ENCODE measurements around the gene ALB.

Gene ALB

DNA sequence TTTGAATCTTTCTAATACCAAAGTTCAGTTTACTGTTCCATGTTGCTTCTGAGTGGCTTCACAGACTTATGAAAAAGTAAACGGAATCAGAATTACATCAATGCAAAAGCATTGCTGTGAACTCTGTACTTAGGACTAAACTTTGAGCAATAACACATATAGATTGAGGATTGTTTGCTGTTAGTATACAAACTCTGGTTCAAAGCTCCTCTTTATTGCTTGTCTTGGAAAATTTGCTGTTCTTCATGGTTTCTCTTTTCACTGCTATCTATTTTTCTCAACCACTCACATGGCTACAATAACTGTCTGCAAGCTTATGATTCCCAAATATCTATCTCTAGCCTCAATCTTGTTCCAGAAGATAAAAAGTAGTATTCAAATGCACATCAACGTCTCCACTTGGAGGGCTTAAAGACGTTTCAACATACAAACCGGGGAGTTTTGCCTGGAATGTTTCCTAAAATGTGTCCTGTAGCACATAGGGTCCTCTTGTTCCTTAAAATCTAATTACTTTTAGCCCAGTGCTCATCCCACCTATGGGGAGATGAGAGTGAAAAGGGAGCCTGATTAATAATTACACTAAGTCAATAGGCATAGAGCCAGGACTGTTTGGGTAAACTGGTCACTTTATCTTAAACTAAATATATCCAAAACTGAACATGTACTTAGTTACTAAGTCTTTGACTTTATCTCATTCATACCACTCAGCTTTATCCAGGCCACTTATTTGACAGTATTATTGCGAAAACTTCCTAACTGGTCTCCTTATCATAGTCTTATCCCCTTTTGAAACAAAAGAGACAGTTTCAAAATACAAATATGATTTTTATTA lies 28.3 kb downstream of the ALB start:
- DNase-seq (ENCODE audit: low spot score): no peak

DNA sequence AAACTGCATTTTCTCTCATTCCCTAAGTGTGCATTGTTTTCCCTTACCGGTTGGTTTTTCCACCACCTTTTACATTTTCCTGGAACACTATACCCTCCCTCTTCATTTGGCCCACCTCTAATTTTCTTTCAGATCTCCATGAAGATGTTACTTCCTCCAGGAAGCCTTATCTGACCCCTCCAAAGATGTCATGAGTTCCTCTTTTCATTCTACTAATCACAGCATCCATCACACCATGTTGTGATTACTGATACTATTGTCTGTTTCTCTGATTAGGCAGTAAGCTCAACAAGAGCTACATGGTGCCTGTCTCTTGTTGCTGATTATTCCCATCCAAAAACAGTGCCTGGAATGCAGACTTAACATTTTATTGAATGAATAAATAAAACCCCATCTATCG lies 29.1 kb downstream of the ALB start:
- DNase-seq (ENCODE audit: low spot score): no peak

DNA sequence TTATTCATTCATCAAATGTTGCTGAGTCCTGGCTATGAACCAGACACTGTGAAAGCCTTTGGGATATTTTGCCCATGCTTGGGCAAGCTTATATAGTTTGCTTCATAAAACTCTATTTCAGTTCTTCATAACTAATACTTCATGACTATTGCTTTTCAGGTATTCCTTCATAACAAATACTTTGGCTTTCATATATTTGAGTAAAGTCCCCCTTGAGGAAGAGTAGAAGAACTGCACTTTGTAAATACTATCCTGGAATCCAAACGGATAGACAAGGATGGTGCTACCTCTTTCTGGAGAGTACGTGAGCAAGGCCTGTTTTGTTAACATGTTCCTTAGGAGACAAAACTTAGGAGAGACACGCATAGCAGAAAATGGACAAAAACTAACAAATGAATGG lies 30.2 kb downstream of the ALB start:
- DNase-seq (ENCODE audit: low spot score): peak; percentile 6

DNA sequence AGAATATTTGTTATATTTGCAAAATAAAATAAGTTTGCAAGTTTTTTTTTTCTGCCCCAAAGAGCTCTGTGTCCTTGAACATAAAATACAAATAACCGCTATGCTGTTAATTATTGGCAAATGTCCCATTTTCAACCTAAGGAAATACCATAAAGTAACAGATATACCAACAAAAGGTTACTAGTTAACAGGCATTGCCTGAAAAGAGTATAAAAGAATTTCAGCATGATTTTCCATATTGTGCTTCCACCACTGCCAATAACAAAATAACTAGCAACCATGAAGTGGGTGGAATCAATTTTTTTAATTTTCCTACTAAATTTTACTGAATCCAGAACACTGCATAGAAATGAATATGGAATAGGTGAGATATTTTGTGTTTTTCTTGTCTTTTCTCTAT lies 31.9 kb downstream of the ALB start, which contains the start of gene AFP:
TSS of gene AFP (plus strand) at position 238 of the 400 bp plus-strand sequence. CDS start at position 280, 42 bp downstream.
- no peak for DNase-seq (ENCODE audit: low spot score)

DNA sequence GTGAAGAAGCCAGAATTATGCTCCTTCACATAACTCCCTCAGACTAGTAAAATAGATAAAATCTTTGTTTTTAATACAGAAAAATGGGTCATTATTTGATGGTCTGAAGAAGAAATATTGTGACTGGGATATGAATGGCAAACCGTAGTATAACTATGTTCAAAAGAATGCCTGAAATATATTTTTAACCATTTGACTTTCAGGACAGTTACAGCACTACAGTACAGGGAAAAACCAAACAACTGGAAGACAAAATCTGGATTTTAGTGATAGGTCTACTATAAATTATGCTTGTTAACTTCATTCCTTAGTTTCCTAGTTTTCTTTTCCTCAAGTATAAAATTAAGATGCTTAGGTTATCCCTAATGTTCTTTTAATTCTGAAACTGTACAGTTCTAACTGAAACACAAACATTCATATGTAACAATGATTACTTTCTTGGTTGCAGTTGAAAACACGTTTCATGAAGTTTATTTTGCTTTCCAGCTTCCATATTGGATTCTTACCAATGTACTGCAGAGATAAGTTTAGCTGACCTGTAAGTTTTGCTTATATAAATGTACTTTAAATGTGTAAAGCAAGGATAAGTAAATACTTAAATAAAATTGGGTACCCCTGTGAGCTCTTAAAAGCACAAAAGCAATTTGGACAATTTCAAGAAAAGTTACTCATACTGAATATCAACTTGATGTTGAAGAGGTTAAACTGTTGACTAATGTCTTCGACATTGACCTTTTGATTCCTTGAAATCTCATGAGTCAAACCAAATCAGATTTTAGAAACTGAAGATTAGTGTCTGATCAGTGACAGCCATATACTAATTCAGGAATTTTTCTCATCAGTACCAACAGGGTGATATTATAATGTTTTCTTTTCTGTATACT lies 32.8 kb downstream of the ALB start:
- DNase-seq (ENCODE audit: low spot score): no peak

DNA sequence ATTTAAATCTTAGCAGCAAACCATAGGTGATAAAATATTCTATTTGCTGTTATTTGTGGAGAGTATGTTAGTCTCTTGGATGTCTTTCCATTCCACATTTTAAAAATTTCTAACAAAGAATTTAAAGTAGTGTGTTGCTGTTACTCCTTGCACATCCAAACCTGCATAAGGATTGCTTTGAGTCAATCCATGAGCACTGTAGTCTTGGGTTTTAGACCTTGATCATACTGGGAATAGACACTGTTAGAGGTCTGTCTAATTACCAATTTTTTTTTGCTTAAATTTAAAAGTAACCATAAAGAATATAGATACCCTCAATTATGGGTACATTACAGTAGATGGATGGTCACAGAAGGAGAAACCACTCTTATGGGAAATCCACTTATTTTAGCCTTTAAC lies 33.5 kb downstream of the ALB start:
- DNase-seq (ENCODE audit: low spot score): no peak

DNA sequence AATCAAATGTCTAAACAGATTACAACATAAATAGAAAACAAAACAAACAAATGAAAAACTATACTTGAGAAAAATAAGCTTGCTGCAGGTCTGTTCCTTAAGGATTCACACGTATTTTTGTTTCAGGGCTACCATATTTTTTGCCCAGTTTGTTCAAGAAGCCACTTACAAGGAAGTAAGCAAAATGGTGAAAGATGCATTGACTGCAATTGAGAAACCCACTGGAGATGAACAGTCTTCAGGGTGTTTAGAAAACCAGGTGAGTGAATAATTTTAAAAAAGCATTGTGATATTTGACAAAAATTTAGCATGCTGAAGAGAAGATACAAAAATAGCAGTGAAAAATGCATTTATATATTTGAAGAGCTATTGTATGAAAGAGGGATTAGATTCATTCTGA lies 34.0 kb downstream of the ALB start:
- no peak for DNase-seq (ENCODE audit: low spot score)

DNA sequence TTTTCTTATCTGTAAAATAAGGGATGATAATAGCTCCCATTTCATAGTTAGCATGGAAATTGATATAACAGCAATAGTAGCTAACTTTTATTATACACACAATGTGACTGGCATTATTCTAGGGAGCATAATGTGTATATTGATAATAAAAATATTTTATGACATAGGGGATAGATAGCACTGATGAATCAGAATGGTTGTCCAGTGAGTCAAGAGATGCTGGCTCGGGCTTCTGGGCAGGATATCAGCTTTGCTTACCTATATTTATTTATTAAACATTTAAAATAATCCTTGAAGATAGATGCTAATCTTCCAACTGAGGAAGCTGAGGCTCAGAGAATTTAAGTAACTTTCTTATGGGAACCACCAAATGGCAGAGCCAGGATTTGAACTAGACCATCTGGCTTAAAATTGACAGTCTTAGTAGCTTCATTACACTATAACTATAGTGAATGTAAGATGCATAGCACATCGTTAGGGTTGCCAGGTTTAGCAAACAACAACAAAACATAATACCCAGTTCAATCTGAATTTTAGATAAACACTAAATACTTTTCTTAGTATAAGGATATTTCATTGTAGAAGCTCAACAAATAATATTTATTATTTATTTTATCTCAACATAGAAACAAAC lies 34.6 kb downstream of the ALB start:
- no peak for DNase-seq (ENCODE audit: low spot score)

DNA sequence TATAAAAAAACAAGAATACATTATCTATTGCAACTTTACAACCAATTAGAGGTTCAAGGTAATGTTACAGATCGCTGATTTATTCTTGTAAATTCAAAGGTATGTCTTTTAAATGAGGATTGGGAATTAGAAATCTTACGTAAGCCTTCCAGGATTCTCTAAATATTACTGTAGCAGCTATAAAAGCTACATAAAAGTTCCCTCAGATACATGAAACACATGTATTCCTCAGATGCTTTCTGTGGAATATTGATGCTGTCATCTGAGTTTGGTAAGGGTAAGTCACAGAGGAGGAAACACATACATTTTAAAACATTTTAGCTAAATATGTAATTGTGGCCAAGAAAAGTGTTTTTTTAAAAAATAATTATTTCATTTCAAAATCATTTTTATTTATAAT lies 35.4 kb downstream of the ALB start:
- DNase-seq (ENCODE audit: low spot score): no peak

DNA sequence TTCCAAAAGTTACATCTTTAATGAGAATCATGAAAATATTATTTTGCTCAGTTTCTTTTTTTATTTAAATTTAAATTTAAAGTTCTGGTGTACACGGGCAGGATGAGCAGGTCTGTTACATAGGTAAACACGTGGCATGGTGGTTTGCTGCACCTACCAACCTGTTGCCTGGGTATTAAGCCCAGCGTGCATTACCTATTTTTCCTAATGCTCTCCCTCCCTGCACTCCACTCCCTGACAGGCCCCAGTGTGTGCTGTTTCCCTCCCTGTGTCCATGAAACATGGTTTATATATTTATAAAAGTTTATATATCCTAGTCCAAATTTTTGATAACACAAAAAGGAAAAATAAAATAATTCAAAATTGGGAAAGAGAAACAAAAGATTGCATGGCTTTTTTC lies 35.9 kb downstream of the ALB start:
- no peak for DNase-seq (ENCODE audit: low spot score)

DNA sequence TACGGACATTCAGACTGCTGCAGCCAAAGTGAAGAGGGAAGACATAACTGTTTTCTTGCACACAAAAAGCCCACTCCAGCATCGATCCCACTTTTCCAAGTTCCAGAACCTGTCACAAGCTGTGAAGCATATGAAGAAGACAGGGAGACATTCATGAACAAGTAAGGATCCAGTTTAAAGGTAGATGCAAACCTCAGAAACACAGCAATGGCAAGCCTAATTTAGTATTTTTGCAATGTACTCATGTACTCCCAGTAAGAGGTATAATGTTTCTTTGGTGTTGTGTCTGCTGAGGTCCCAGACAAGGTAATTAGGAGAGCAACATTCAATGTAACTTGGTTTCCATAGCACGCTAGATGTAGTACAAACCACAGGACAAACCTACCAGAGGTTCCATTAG lies 36.6 kb downstream of the ALB start:
- DNase-seq (ENCODE audit: low spot score): no peak

DNA sequence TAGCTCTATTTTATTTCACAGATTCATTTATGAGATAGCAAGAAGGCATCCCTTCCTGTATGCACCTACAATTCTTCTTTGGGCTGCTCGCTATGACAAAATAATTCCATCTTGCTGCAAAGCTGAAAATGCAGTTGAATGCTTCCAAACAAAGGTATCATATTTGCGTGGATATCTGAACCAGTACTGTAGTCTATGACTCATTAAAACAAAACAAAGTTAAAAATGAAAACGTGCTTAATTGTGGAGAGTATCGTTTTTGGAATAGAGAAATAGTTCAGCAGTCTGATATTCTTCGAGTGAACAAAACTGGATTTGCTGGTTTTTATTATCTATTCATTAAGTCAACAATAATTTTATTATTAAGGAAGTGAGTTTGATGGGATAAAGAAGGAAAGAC lies 38.2 kb downstream of the ALB start:
- no peak for DNase-seq (ENCODE audit: low spot score)

DNA sequence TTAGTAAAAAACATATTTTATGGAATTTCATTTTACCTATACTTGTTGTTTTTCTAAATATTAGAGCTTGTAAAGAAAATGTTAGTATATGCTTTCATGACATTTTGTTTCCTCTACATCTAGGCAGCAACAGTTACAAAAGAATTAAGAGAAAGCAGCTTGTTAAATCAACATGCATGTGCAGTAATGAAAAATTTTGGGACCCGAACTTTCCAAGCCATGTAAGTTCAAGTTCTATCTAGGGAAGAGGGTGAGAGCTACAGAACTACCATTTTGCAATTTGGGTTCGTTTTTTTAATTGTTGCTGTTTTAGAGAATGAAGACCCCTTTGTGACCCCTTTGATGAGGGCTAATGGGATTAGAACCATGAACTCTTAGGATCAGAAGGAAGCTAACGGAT lies 39.1 kb downstream of the ALB start:
- no peak for DNase-seq (ENCODE audit: low spot score)

DNA sequence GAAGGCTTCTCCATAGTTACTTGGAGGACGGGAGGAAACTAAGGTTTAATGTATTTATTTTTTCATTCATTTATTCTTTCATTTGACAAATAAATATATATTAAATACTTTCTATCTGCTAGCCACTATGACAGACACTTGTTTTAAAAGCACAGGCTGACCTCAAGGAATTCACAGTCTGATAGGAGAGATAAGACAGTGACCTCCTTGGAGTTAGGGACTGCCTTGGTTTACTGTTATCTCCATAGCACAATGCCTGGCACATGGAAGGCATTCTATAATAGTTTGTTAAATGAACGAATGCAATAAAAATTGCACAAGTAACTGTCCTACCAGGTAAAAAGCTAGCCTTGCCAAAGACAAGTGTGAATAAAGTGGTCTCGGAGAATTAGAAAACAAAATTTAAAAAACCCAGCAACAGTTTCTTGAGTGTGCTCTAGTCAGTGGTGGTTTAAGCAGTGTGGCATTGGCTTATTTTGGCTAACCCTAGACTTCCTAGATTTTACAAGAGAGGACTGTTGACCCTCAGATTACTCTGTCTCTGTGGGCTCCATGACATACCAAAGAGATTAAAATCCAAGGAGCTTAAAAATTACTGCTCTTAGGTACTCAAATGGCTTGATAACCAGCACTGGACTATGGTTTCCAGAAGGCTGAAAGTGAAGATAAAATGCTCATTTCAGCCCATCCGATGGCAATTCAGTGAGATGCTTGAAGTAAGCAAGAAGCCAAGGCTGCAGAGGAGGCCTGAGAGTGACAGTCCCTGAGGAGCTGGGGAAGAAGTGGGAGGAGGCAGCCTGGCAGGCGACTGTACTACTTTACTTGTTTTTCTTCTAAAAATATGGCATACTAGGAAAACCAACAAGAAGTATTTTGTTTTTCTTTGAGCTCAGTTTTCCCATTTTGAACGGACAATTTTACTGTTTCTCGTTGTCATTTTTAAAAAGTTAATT lies 41.6 kb downstream of the ALB start:
- DNase-seq (ENCODE audit: low spot score): no peak

DNA sequence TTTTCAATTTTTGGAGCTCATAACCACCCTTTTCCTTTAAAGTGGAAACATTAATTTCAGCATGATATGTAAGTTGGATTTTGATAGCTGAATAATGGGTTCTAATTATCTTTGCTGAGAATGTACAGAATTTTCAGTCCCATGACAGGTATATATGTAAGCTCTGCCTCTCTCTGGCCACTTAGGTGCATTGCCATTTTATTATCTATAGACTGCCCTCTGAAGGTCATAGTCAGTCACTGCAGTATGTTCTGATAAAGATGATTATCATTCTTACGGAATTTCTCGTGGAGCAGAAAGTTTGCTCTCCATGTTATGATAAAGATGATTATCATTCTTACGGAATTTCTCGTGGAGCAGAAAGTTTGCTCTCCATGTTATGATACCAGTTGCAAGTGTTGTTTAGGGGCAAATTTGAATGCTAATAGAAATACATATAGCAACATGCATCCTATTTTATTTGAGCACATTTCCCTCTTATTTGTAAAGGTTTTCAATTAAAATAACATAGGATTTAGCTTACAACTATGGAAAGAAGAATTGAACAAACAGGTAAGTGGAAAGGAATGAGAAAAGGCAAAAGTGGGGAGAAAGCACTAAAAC lies 42.4 kb downstream of the ALB start:
- peak; percentile 40 for DNase-seq (ENCODE audit: low spot score)

DNA sequence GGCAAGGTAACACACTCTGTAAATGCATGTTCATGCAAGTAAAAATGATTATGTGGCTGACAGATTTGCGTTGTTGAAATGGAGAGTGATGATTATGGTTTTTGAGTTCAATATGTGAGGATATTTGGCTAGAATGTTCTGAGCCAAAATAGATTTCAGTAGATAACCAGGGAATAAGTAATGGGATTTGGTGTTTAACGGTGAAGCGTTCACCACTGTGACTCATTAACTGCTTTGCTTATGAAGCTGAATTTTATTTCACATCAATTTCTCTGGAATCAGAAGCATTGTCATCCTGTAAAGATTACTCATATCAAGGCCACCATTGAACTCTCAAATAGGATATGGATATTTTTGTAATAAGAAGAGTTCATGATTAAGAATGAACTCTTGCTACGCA lies 43.6 kb downstream of the ALB start:
- DNase-seq (ENCODE audit: low spot score): no peak

DNA sequence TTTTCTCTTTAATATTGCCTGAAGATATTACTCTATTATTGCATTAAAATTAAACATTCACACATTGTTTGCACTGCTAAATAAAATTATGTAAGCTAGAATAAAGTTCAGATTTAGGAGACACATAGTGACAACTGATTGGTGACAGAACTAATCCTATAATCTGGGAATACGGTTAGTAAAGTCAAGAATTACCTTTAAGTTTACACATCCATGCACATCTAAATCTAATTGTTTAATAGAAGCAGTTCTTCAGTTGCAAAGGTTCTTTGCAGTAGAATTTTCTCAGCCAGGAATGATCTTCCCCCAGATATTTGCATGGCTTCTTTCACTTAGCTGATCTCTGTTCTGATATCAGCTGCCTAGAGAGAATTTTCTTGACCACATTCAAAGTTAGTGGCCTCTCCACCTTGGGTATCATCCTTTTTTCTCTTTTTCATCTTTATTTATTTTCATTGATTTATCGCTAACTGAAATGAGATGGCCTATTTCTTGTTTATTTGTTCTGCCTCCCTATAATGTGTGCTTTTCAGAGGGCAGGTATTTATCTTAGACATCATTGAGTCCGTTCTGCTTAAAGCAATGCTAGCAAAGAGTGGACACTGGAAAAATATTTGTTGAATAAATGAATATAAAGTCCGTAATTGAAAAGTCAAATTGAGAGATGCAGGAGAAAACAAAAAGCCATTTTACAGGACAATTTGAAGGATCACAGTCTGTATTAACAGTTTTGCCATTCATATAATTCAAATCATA lies 44.5 kb downstream of the ALB start:
- no peak for DNase-seq (ENCODE audit: low spot score)

DNA sequence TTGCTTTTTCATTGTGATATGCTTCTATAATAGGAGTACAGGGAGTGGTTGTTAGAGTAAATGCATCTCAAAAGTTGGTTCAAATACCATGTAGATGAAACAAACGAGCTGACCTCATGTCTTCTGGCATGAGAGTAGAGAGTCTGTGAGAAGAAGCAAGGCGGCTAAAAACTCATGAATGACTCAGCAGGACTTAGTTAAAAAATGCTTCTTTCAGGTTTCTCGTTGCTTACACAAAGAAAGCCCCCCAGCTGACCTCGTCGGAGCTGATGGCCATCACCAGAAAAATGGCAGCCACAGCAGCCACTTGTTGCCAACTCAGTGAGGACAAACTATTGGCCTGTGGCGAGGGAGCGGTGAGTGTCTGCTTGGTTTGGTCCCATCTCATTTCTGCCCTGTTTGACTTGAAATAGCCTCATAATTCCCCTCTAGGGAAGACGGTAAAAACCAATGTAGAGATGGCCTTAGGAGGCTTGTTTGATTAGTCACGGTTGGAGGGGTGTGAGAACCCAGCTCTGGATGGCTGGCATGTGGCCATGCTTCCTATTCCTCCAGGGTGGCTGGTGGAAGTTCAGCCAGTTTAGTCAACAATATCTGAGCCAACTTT lies 46.4 kb downstream of the ALB start:
- no peak for DNase-seq (ENCODE audit: low spot score)

DNA sequence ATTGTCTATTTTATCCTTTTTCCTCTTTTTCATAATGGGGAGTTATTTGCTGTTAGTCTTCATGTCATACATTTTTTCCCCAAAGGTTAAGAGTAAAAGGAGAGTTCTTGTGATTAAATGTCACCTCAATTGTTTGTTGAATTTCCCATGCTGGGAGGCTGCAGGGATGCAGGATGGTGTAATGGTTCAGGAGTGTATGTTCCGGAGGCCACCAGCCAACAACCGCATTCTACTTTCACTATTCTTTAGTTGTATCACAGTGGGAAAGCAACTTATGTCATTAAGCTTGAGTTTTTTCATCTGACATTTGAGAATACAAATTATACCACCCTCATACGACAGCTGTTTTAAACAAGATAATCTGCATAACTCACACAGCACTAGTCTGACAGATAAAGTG lies 47.3 kb downstream of the ALB start:
- DNase-seq (ENCODE audit: low spot score): no peak

Data from hematopoietic multipotent progenitor cell treated with erythropoietin and hydrocortisone succinate and interleukin-3 and kit ligand, for 15 days (in vitro differentiated cells).